ENCODE results near the gene PLEKHN1. TPM values are rescaled to one million over a fixed set of nuclear protein-coding genes. Genes with fewer than 3 reads are reported as not detected.

The PLEKHN1 gene
- polyA plus RNA-seq, 3 donors from 2014 or later = 0.14 to 2.2 (median 0.68) TPM

- Mint-ChIP-seq H3K36me3 (peaks cover 0 to 4% (median 0%) of the 10 kb centered on the region in 3 donors), H3K27ac (peak within 1 kb of the TSS in 1 of 6 donors; percentile 68), H3K4me3 (peak within 1 kb of the TSS; percentile 40 to 69 (median 55)), H3K4me1 (peaks cover 11 to 18% of the 10 kb centered on the region in 2 donors), H3K9me3 (no peaks in the 10 kb centered on the region), H3K27me3 (ENCODE audit: low read depth in 3 of 3) (peaks cover 2 to 7% (median 4%) of the 10 kb centered on the region in 3 donors)
- DNase-seq = peak in 1 of 3 donors; percentile 34
These were observed 53.7 kb downstream of the PLEKHN1 start, which contains the start of gene AGRN for GRCh38 chr1:1020000-1020404. AGRN (plus strand) TSS chr1:1020120; CDS start chr1:1020173, 53 bp downstream.

GRCh38 chr1:1020415-1021009 lies 54.2 kb downstream of the PLEKHN1 start:
- no peak overlapping the region for H3K27ac Mint-ChIP-seq
- peaks cover 0 to 4% (median 0%) of the 10 kb centered on the region in 3 donors for H3K36me3 Mint-ChIP-seq
- DNase-seq = no peak
- H3K4me1 Mint-ChIP-seq = peaks cover 11 to 18% of the 10 kb centered on the region in 2 donors
- peaks cover 2 to 7% (median 4%) of the 10 kb centered on the region in 3 donors for H3K27me3 Mint-ChIP-seq (ENCODE audit: low read depth in 3 of 3)
- no peak overlapping the region for H3K4me3 Mint-ChIP-seq
- no peaks in the 10 kb centered on the region for H3K9me3 Mint-ChIP-seq

- peaks cover 0 to 7% (median 4%) of the 10 kb centered on the region in 3 donors for H3K27me3 Mint-ChIP-seq (ENCODE audit: low read depth in 3 of 3)
- H3K4me3 Mint-ChIP-seq = peak overlapping the region in 3 of 5 donors; percentile 32 to 64 (median 42)
- H3K27ac Mint-ChIP-seq = no peak overlapping the region
- no peak for DNase-seq
- H3K36me3 Mint-ChIP-seq = peaks cover 0 to 4% (median 0%) of the 10 kb centered on the region in 3 donors
- H3K4me1 Mint-ChIP-seq = peaks cover 11 to 18% of the 10 kb centered on the region in 2 donors
- H3K9me3 Mint-ChIP-seq = no peaks in the 10 kb centered on the region
These were observed 55.0 kb downstream of the PLEKHN1 start for GRCh38 chr1:1021010-1021919.

GRCh38 chr1:1021920-1022259 lies 55.6 kb downstream of the PLEKHN1 start:
- Mint-ChIP-seq H3K36me3 (peaks cover 0 to 4% (median 0%) of the 10 kb centered on the region in 3 donors), H3K27ac (no peak overlapping the region), H3K4me1 (peaks cover 11 to 18% of the 10 kb centered on the region in 2 donors), H3K9me3 (no peaks in the 10 kb centered on the region), H3K27me3 (ENCODE audit: low read depth in 3 of 3) (peaks cover 0 to 7% (median 4%) of the 10 kb centered on the region in 3 donors), H3K4me3 (peak overlapping the region; percentile 18 to 44 (median 21))
- no peak for DNase-seq

DNA sequence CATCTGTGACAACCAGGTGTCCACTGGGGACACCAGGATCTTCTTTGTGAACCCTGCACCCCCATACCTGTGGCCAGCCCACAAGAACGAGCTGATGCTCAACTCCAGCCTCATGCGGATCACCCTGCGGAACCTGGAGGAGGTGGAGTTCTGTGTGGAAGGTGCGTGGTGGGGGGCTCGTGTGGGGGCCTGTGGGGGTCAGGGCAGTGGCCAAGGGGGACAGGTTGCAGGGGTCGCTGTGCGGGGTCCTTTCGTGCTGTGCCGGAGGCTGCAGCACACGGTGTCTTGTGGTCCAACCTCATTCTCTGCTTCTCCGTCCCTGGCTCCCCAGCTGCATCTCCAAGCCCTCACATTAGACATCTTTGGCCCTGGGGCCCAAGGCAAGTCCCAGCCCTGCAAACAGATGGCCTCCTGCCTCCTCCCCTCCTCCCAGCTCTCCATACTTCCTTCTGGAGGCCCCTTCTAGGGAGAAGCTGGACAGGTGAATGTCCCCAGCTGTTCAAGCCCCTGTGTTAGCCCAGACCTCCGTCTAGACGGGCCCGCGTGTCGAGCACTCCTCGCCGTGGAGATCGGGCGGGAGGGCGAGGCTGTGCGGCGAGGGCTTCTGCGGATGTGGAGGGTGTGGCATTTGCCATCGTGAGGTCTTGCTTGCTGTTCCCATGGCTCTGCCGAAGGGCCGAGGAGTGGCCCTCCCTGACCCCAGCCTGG lies 56.2 kb downstream of the PLEKHN1 start:
- no peaks in the 10 kb centered on the region for H3K36me3 Mint-ChIP-seq
- peak overlapping the region; percentile 18 to 71 (median 41) for H3K4me3 Mint-ChIP-seq
- peaks cover 0 to 7% (median 4%) of the 10 kb centered on the region in 3 donors for H3K27me3 Mint-ChIP-seq (ENCODE audit: low read depth in 3 of 3)
- no peaks in the 10 kb centered on the region for H3K9me3 Mint-ChIP-seq
- H3K27ac Mint-ChIP-seq = no peak overlapping the region
- no peak for DNase-seq
- peaks cover 6 to 15% of the 10 kb centered on the region in 2 donors for H3K4me1 Mint-ChIP-seq

DNA sequence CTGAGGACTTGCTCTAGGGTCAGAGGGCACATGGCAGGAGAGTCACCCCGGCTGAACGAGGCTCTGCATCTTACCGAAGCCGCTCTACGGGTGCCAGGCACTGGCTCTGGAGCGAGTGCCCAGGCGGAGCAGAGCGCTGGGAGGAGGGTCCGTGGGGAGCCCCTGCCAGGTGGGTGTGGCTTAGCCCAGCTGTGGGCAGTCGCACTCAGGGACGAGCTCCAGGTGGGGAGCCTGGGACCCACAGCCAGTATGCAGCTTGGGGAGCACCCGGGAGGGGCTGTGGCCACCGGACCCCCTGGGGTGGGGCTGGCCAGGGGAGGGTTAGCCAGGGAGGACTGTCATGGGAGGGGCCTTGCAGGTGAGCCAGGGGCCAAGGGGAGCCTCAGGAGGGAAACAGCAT lies 57.4 kb downstream of the PLEKHN1 start:
- Mint-ChIP-seq H3K4me1 (peaks cover 5 to 13% of the 10 kb centered on the region in 2 donors), H3K36me3 (no peaks in the 10 kb centered on the region), H3K27ac (no peak overlapping the region), H3K4me3 (no peak overlapping the region), H3K27me3 (ENCODE audit: low read depth in 3 of 3) (peaks cover 0 to 7% (median 4%) of the 10 kb centered on the region in 3 donors), H3K9me3 (no peaks in the 10 kb centered on the region)
- no peak for DNase-seq

DNA sequence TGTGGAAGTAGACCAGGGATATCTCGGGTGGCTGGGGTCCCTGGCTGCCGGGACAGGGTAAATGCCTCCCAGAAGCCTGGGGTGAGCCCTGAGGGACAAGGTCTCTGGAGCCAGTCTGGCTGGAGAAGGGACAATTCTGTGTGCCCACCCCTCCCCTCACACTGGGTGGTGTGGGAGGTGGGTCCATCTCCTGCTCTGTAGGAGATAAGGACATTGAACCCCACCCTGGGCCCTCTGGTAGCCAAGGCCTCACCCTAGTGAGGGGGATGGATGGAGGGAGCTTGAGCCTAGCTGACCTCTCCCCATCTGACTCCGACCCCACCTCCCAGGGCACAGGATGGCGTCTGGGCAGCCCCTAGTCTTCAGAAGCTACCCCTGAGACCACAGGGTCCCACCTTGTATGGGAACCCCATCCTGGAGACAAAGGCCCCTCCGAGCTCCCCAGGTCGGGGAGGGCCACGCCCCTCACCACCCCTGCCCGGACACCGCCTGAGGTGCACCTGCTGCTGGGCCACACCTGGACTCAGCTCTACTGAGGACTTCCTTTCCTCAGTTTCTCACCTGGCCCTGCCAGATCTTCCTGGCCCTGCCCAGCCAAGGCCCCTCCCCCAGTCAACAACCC lies 58.0 kb downstream of the PLEKHN1 start:
- Mint-ChIP-seq H3K27ac (no peak overlapping the region), H3K27me3 (ENCODE audit: low read depth in 3 of 3) (peaks cover 0 to 7% (median 4%) of the 10 kb centered on the region in 3 donors), H3K4me3 (no peak overlapping the region), H3K36me3 (no peaks in the 10 kb centered on the region), H3K4me1 (peaks cover 5 to 10% of the 10 kb centered on the region in 2 donors), H3K9me3 (no peaks in the 10 kb centered on the region)
- DNase-seq = no peak

DNA sequence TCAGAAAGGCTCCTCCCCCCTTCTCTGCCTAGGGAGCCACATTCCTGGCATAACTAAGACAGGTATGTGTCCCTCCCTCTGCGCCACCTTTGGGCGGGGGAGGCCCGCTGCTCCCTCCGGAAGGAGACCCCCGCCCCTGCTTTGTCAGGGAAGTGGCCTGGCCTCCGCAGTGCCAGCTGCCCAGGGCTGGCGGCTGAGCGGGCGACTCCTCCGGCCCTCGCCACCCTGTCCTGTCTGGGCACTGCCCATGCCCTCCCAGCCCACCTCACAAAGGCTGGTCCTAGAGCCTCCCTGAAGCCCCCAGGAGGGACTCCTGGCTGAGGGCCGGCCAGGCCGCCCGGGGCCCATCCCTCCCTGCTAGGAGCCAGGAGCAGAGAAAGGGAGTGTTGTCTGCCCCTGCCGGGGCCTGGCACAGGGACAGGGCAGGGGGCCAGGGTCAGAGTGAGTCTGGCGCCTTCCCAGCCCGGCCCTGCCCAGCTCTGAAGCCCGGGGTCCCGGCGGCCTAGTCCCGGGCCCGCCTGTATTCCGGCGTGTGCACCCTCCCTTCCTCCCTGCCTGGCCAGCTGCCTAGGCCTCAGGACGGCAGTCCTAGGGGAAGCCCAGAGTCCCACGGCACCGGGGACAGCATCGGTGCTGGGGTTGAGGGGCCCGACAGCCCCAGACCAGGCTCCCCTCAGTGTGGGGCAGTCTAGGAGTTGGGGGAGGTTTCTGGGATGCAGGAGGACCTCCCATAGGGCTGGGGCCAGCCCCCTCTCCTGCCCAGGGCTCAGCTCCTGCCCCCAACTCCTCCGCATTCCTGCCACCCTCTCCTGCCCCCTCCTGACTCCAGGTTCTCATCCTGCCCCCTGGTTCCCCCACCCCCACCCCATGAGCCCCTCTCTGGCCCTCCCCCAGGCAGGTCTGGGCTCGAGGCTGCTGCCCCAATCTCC lies 58.8 kb downstream of the PLEKHN1 start:
- Mint-ChIP-seq H3K36me3 (no peaks in the 10 kb centered on the region), H3K9me3 (no peaks in the 10 kb centered on the region)

More for the DNA sequence above, 58.8 kb downstream of the PLEKHN1 start:
- Mint-ChIP-seq H3K4me1 (peaks cover 5 to 10% of the 10 kb centered on the region in 2 donors), H3K27me3 (ENCODE audit: low read depth in 3 of 3) (peaks cover 0 to 7% (median 4%) of the 10 kb centered on the region in 3 donors), H3K27ac (no peak overlapping the region), H3K4me3 (no peak overlapping the region)
- no peak for DNase-seq

Other genes starting within 250 kb of the PLEKHN1 start
- gene SAMD11, start 42.6 kb upstream of the PLEKHN1 start, polyA plus RNA-seq = under 1 TPM in 1 of 3 donors, not detected in 2; 0.14 TPM
- 10 to 100 TPM; 48.2 to 69.8 (median 53.5) TPM for gene NOC2L, start 7.2 kb upstream of the PLEKHN1 start, polyA plus RNA-seq
- 1 to 10 TPM in 2 of 3 donors, not detected in 1; 1.8 to 2.2 TPM for gene KLHL17, start 5.9 kb upstream of the PLEKHN1 start, polyA plus RNA-seq
- not detected for gene PERM1, start 15.6 kb downstream of the PLEKHN1 start, polyA plus RNA-seq
- gene HES4, start 33.6 kb downstream of the PLEKHN1 start, polyA plus RNA-seq = 1 to 10 TPM; 2.3 to 7.7 (median 2.4) TPM
- 100 to 1,000 TPM; 304 to 360 (median 354) TPM for gene ISG15, start 47.0 kb downstream of the PLEKHN1 start, polyA plus RNA-seq
- under 1 TPM in 1 of 3 donors, not detected in 2; 0.87 TPM for gene AGRN, start 53.6 kb downstream of the PLEKHN1 start, polyA plus RNA-seq
- gene RNF223, start 107.8 kb downstream of the PLEKHN1 start, polyA plus RNA-seq = not detected
- gene C1orf159, start 149.6 kb downstream of the PLEKHN1 start, polyA plus RNA-seq = 1 to 10 TPM in 2 of 3 donors, under 1 TPM in 1; 0.99 to 7.5 (median 4.1) TPM
- under 1 TPM; 0.68 to 0.83 (median 0.69) TPM for gene TTLL10, start 207.4 kb downstream of the PLEKHN1 start, polyA plus RNA-seq
- 100 to 1,000 TPM in 2 of 3 donors, 10 to 100 TPM in 1; 56.4 to 136 (median 105) TPM for gene TNFRSF18, start 240.1 kb downstream of the PLEKHN1 start, polyA plus RNA-seq
- 10 to 100 TPM in 2 of 3 donors, 1 to 10 TPM in 1; 7.6 to 16.3 (median 12.1) TPM for gene TNFRSF4, start 247.7 kb downstream of the PLEKHN1 start, polyA plus RNA-seq

Data from immature natural killer cell (primary cell).